GM12878 (cell line): ENCODE results near the gene SLC38A5.

Experiments used
- RBBP5 ChIP-seq: fragments of 200-600 bp; sonication (generic); conservative IDR thresholded peaks from 2 replicates; pipeline ENCODE4 v1.6.1; 2016
- SUZ12 ChIP-seq: fragments of 200-600 bp; sonication (generic); IDR thresholded peaks from one replicate; pipeline ENCODE4 v1.6.1; 2018; ENCODE audit warnings: antibody characterized with exemption, mild to moderate bottlenecking; ENCODE audit not compliant: unreplicated experiment
- TF ChIP-seq, protein P1 (sequence below), 3 experiments: IDR thresholded peaks in 2 of 3; conservative IDR thresholded peaks in 1 of 3; 2 replicates each; pipeline ENCODE4 v1.5.1; 2011; ENCODE audit warnings: low read depth in 3 of 3, low read length in 3 of 3, mild to moderate bottlenecking in 3 of 3, control low read depth in 2 of 3, moderate library complexity in 2 of 3, inconsistent platforms in 1 of 3, mixed read lengths in 1 of 3; ENCODE audit not compliant: control insufficient read depth in 2 of 3, insufficient read depth in 1 of 3; ENCODE audit errors: extremely low read depth in 1 of 3

DNA sequence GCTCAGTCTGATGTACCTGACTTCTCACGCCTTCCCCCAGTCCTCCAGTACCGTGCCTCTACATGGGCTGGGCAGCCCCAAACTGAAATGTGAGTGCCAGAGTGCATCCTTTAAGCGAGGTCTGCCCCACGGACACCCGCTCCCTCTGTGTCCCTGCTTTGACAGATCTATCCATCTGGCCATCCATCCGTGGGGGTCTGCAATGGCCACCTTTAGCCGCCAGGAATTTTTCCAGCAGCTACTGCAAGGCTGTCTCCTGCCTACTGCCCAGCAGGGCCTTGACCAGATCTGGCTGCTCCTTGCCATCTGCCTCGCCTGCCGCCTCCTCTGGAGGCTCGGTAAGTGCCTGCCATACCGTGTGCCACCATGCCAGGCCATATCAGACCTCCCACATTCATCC, 39.6 kb upstream of the SLC38A5 start:
- TF ChIP-seq, protein P1, sequence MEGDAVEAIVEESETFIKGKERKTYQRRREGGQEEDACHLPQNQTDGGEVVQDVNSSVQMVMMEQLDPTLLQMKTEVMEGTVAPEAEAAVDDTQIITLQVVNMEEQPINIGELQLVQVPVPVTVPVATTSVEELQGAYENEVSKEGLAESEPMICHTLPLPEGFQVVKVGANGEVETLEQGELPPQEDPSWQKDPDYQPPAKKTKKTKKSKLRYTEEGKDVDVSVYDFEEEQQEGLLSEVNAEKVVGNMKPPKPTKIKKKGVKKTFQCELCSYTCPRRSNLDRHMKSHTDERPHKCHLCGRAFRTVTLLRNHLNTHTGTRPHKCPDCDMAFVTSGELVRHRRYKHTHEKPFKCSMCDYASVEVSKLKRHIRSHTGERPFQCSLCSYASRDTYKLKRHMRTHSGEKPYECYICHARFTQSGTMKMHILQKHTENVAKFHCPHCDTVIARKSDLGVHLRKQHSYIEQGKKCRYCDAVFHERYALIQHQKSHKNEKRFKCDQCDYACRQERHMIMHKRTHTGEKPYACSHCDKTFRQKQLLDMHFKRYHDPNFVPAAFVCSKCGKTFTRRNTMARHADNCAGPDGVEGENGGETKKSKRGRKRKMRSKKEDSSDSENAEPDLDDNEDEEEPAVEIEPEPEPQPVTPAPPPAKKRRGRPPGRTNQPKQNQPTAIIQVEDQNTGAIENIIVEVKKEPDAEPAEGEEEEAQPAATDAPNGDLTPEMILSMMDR (IDR thresholded peaks at IDR 0.05 in 2 of 3, conservative IDR thresholded peaks at IDR 0.05 in 1 of 3; ENCODE audit: control insufficient read depth in 2 of 3, extremely low read depth in 1 of 3, insufficient read depth in 1 of 3, low read depth in 3 of 3, low read length in 3 of 3) = no peak
- no peak for TF ChIP-seq RBBP5
- no peak for TF ChIP-seq SUZ12
